Activated gamma-delta T cell (primary cell): ENCODE measurements around the gene MRAP.
"Not testable (repeated sequence)": the region's sequence is repeated elsewhere in the genome, so short reads cannot be mapped to it uniquely, and the experiment has no call there.

Experiments
- DNase-seq: peaks from one replicate; lab custom pipeline; 2025; lab: John Stamatoyannopoulos, UW

Gene MRAP

GRCh38 chr21:32300117-32300681, 1.5 kb downstream of the MRAP start:
- DNase-seq: no peak

GRCh38 chr21:32301596-32301995, 2.9 kb downstream of the MRAP start:
- DNase-seq: no peak

GRCh38 chr21:32302560-32302959, 3.9 kb downstream of the MRAP start:
- no peak for DNase-seq

- no peak for DNase-seq
Observed at GRCh38 chr21:32303385-32303784, 4.7 kb downstream of the MRAP start.

- DNase-seq: no peak
Observed at GRCh38 chr21:32304998-32305397, 6.3 kb downstream of the MRAP start.

- no peak for DNase-seq
Observed at GRCh38 chr21:32306021-32306780, 7.5 kb downstream of the MRAP start.

GRCh38 chr21:32307706-32308105, 9.1 kb downstream of the MRAP start:
- no peak for DNase-seq

- no peak for DNase-seq
Observed at GRCh38 chr21:32308696-32309095, 10.0 kb downstream of the MRAP start.

GRCh38 chr21:32309906-32310460, 11.3 kb downstream of the MRAP start:
- no peak for DNase-seq

- DNase-seq: not testable (repeated sequence)
Observed at GRCh38 chr21:32310976-32311375, 12.3 kb downstream of the MRAP start.

GRCh38 chr21:32311621-32312020, 13.0 kb downstream of the MRAP start:
- no peak for DNase-seq

- DNase-seq: no peak
Observed at GRCh38 chr21:32312326-32312725, 13.7 kb downstream of the MRAP start.

- DNase-seq: no peak
Observed at GRCh38 chr21:32312976-32313375, 14.3 kb downstream of the MRAP start.

- no peak for DNase-seq
Observed at GRCh38 chr21:32314806-32315205, 16.2 kb downstream of the MRAP start.

- DNase-seq: no peak
Observed at GRCh38 chr21:32315511-32316281, 17.0 kb downstream of the MRAP start.

GRCh38 chr21:32316361-32317215, 17.9 kb downstream of the MRAP start:
- no peak for DNase-seq

- no peak for DNase-seq
Observed at GRCh38 chr21:32317726-32318125, 19.1 kb downstream of the MRAP start.

- no peak for DNase-seq
Observed at GRCh38 chr21:32319012-32319411, 20.4 kb downstream of the MRAP start.

- DNase-seq: no peak
Observed at GRCh38 chr21:32320059-32320458, 21.4 kb downstream of the MRAP start.

- no peak for DNase-seq
Observed at GRCh38 chr21:32320726-32321125, 22.1 kb downstream of the MRAP start.

- DNase-seq: no peak
Observed at GRCh38 chr21:32321480-32321879, 22.8 kb downstream of the MRAP start.

- no peak for DNase-seq
Observed at GRCh38 chr21:32322103-32322502, 23.4 kb downstream of the MRAP start.
